AG08396 (cell line): Measurements from ENCODE around the gene HMCN2.
"Not testable (repeated sequence)": the region's sequence is repeated elsewhere in the genome, so short reads cannot be mapped to it uniquely, and the experiment has no call there.

Experiments used
- DNase-seq: peaks from one replicate; pipeline ENCODE4 v3.0.0; 2012; ENCODE audit warnings: low spot score, mixed read lengths

HMCN2 gene

DNA sequence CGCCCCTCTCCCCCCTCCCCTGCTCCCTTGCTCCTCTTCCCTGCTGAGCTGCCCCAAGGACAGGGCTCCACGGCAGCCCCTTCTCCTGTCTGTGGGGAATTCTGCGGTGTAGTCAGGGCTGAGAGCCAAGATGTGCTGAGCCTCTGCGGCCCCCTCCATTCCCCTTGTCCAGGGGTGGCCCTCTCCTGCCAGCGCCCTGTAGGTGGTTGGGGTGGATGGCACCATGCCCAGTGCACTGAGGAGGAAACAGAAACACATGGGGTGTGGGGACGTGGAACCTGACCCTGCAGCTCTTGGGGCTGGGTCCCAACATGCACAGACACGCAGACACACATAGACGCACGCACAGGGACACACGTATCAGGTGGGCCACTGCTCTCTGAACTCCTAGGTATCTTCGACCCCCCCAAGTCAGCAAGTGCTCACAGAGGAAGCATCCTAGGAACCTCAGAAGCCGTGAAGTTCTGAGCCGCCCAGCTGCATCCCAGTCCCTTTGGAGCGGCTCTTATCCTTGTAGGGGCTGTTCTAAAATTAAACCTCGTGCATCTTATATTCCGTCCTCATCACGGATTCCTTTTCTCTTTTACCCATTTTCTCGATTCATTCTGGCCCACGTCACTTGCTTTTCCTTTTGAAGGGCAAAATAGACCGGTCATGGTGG is 64.8 kb downstream of the HMCN2 start:
- no peak for DNase-seq

DNA sequence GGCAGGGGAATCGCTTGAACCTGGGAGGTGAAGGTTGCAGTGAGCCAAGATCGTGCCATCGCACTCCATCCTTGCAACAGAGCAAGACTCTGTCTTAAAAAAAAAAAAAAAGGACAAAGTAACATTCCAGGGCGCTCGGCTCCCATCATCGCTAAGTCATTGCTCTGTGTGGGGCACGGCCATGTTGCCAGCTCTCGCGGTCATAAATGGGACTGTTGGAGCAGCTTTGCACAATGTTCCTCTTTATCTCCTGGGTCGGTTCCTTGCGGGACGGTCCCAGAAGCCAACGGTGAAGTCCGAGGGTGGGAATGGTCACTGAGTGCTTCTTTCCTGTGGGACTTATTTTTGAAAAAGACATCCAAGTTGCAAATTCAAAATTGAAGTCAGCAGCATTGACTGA is 65.5 kb downstream of the HMCN2 start:
- DNase-seq: no peak

DNA sequence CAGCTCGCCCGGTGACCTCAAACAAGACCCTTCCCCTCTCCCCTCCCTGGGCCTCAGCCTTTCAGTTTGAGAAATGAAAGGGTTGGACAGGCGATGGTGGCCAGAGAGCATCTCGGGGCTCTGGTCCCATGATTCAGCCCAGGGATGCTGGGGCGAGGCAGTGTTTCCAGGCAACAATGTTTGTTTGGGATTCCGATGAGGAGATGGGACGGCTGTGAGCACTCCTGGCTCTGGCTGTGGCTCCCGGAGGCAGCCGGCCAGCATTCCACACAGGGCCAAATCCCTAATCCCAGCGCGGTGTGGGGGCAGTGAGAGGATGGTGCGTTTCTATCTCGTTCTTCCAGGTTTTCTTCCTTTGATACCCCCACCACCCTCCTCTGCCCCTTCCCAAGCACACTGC is 66.0 kb downstream of the HMCN2 start:
- DNase-seq: peak; percentile 88

DNA sequence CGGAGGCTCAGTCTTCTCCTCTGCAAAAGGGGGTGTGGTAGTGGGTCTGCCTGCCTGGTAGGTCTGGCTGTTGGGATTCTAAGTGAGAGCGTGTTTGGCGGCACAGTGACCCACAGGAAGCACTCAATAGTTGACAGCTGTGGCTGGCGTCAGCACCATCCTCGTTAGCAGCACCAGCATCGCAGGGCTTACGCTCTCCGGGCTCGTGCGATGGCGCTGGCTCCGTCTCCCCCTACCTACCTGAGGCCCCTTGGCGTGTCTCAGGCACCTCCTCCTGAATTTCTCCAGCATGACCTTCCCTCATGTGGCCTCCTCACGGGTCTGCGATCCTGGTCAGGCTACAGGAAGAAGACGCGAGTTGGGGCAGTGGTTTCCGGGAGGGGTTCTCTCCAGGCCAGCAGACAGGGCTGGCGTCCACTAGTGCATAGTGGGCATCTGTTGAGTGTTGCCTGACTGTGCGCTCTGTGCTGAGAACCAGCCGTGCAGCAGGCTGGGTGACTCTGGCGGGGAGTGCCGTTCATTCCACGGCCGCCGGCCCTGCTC is 66.9 kb downstream of the HMCN2 start:
- DNase-seq: no peak

DNA sequence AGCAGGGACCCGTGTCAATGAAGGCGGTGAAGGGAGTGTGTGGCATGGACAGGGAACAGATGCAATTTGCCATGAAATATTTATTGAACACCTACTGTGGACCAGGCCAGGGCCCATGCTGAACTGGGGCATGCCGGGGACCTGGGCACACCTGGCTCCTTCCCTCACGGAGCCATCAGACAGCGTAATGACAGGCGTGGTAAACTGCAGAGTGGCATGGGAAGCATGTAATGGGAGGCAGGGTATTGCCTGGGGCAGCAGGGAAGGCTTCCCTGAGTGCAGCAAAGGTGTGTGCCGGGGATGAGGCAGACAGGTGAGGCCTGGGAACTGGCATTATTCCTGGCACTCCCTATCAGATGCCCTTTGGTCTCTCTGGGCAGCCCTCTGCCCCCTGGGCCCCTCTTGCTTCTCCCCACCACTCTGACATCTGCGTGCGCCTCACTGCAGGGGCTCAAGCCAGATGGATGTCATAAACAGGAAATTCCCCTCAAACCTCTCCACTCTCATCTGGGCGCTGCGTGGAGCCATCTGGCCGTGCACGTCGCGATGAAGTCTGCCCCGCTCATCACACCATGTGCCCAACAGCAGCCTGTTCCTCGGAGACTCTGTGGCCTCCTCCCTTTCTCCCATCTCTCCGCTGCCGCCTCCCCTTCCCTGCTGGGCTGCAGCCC is 67.6 kb downstream of the HMCN2 start:
- DNase-seq: no peak

DNA sequence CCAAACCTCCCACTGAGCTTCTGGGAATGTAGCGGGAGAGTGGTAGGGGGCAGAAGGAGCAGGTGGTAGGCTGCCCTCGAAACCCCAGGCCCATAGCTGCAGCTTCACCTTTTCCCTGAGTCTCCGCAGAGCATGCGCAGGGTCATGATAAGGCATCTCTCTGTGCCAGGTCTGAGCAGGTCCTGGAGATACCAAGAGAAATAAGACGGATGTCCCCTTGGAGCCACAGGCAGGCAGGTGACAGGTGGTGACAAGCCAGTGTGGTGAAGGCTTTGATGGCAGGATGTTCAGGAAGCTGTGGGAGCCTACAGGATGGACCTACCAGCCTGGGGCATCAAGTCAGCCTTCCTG is 68.1 kb downstream of the HMCN2 start:
- DNase-seq: no peak

DNA sequence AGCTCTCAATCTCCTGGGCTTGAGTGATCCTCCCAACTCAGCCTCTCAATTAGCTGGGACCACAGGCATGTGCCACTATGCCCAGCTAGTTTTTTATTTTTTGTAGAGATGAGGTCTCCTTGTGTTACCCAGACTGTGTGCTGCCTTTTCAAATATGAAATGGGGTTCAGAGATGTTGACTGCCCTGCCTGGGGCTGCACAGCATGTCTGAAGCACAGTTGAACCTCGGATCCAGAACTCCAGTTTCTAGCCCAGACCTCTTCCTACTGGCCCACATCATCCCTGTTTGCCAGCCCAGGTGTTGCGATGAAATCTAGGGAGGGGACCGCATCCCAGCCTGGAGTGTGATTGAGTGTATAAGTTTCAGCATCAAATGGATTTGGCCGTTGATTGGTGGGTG is 69.4 kb downstream of the HMCN2 start:
- no peak for DNase-seq

DNA sequence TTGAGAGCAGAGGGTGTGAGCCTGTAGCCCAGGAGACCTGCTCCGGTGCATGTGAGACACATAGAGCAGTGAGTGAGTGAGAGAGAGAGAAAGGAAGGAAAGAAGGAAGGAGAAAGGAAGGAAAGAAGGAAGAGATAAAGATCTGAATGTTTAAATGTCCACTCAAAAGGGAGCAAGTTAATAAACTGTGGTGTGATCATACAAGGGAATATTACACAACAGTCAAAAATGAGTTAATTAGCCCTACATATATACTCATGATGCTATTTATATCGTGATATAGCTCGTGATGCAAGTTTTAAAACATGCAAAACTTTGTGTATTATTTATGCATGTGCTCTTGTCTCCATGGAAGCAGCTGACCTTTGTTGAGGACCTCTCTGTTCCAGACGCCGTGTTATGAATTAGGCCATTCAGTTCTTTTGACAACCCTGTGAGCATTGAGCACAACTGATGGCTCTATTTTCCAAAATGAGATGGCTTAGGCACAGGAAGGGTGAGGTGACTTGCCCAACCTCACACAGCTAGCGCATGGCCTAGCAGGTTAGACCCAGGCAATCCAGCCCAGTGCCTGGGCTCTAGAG is 70.6 kb downstream of the HMCN2 start:
- DNase-seq: no peak

DNA sequence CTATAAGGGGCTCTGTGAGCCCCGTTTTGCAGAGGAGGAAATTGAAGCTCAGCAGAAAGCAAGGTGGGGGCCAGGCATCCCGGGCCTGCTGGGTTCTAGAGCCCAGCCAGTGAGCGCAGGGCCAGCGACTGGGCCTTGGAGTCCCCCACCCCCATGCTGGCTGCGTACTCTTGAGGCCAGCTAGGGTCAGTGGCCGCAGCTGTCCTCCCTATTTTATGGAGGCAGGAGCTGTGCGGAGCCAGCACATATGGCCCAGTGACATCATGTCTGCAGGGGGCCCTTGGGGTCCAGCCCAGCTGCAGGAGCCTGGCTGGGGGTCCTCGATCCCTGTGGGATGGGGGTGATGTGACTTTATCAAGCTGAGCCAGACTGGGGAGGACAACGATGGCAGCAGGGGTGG is 71.3 kb downstream of the HMCN2 start:
- DNase-seq: no peak

DNA sequence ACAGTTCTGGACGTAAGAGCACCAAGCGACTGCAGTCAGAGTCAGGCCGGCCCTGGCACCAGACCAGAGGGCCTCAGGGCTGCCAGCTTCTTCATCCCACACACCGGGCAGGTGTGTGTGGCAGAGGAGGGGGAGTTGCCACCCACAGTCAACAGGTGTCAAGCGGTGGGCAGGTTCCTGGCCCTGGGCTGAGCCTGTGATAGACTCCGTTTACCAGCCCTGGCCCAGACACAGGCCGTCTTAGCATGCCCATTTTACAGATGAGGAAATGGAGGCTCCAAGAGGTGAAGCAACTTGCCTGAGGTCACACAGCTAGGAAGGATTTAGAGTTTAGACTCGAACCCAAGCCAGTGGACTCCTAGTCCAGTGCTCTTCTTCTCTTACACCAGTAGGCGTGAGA is 71.8 kb downstream of the HMCN2 start:
- no peak for DNase-seq

DNA sequence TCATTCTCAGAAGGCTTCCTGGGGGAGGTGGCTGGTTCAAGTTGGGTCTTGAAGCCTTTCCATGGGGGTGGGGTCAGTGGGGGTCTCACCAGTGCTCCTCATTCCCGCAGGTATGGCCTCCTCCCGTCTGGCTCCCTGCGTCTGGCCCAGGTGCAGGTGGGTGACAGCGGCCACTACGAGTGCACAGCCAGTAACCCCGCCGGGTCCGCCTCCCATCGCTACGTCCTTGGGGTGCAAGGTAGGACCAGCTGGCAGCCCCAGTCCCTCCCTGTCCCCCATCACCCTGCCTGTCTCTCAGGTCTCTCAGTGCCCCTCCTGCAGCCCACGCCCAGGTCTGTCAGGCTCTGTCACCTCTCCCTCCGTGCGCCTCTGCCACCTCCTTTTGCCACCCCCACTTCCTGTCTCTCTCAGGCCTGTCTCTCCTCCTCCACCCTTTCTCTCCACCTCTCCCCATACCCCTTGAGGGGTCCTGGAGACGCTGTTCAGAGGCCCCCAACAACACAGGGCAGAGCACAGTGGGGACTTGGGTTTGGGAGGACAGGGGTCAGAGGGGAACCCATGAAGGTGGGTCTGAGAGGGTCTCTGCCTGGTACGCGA is 72.3 kb downstream of the HMCN2 start:
- no peak for DNase-seq

DNA sequence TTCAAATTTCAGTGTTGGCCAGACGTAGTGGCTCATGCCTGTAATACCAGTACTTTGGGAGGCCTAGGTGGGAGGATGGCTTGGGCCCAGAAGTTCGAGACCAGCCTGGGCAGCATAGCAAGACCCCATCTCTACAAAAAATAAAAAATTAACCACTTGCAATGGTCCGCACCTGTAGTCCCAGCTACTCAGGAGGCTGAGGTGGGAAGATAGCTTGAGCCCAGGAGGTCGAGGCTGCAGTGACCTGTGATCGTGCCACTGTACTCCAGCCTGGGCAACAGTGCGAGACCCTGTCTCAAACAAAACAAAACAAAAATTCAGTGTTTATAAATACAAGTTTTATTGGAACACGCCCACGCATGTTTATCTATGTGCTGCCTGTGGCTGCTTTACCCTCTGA is 73.3 kb downstream of the HMCN2 start:
- DNase-seq: not testable (repeated sequence)

DNA sequence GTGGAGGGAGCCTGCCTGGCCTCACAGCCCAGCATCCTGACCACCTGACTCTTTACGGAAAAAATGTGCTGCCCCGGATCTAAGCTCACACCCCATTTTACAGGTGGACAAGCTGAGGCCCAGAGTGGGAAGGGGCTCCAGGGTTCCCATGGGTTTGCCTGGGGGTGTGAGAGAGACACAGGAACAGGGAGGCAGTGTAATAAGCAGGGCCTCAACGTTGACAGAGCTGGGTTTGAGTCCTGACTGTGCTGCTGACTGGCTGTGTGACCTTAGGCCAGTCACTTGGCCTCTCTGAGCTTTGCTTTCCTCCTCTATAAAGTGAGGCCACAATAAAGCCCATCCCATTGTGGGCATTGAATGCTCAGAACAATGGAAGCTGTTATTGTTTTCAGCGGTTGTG is 73.7 kb downstream of the HMCN2 start:
- no peak for DNase-seq

DNA sequence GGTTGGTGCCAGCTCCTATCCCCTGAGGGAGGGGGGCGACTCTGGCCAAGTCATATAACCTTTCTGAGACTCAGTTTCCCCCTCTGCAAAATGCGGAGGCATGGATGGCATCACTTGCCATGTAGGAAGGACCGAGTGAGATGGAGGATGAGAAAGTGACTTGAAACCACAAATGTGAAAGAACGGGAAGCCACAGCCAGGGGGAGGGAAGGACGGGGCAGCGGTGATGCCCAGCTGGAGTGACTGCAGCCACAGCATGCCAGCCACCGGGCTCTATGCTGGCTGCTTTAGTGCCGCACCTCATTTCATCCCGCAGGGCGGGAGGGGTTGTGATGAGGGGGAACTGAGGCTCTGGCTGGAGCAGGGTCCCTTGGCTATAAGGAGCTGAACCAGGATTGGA is 74.5 kb downstream of the HMCN2 start:
- no peak for DNase-seq

DNA sequence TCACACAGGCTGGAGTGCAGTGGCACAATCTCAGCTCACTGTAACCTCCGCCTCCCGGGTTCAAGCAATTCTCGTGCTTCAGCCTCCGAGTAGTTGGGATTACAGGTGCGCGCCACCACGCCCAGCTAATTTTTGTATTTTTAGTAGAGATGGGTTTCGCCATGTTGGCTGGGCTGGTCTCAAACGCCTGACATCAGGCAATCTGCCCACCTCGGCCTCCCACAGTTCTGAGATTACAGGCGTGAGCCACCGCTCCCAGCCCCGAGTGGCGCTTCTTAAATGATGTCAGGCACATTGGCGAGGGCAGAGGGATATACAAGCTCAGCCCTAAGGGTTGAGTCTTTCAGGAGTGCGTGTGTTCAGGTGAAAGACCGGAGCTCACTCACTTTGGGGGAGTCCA is 75.0 kb downstream of the HMCN2 start:
- not testable (repeated sequence) for DNase-seq

DNA sequence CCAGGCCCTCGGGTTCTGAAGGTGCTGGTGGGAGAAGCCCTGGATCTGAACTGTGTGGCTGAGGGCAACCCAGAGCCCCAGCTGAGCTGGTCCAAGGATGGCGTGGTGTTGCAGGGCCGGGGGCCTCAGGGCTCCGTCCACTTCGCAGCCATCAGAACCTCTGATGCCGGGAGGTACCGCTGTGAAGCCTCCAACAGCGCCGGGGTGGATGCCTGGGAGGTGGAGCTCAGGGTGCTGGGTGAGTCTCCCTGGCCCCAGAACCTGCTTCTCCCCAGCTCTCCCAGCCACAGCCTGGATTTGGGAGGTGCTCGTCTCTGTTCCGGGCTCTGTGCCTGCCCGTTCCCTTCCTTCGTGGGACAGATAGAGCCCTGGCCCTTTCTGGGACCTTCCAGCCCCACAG is 75.6 kb downstream of the HMCN2 start:
- no peak for DNase-seq

DNA sequence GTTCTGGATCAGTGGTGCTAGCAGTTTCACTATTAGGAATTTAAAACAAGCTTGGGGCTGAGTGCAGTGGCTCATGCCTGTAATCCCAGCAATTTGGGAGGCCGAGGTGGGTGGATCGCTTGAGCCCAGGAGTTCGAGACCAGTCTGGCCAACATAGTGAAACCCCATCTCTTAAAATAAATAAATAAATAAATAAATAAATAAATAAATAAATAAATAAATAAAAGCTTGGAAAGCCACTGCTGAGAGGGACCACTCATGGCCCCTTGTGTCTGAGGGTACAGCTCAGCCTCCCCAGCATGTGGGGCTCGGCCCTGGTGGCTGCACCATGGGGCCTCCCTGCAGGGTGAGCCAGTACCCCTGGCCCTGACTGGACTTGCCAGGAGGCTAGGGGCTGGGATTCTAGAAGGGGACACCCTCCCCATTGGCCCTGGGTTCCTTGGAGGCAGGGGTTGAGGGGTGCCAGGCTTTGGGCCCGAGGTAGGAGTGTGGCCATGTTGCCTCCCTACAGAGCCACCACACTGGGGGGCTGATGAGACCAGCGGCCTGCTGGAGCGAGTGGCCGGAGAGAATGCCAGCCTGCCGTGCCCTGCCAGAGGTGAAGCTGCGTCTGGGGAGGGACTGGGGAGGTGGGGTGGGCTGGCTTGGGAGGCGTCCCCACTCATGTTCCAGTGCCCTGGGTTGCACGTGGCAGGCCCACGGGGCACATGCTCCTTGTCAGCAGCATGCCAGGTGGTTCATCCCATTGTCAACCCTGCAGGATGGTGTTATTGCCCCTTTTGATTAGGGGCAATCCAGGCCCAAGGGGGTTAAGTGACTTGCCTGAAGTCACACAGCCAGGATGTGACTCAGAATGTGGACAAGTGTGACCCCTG is 76.5 kb downstream of the HMCN2 start:
- DNase-seq: no peak

DNA sequence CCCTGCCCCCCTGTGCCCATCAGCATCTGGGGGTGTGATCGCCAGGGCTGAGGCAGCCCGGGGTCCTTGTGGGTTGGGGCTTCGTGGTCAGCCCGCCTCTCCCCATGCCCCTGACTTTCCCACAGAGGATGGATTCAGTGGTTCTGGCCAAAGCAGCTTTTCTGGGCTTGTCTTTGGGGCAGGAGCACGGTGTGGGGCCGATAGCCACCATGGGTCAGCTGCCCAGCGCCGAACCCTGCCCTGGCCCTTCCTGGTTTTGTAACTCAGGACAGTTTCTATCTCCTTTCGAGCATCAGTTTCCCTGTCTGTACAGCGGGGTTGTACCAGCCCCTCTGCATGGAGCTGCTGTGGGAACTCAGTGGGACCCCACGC is 77.1 kb downstream of the HMCN2 start:
- no peak for DNase-seq

DNA sequence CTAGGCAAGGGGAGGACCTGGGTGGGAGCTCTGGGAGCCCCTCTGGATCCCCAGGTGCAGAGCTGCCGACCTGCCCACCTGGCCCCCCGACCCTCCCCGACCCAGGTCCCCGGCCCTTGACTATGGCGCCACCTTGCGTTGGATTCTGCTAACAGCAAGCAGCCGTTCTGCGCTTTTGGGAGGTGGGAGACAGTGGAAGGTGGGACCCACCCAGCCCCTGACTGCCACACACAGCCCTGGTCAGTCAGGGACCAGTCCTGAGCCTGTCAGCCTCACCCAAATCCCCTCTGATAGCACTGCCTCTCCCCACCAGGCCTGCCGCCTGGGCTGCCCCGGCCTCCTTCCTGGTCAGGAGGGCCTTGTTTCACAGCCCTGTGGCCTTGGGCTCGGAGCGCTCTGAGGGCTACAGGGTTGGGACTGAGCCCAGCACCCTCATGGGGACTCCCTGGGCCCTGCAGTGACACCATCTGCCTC is 77.9 kb downstream of the HMCN2 start:
- peak; percentile 42 for DNase-seq

DNA sequence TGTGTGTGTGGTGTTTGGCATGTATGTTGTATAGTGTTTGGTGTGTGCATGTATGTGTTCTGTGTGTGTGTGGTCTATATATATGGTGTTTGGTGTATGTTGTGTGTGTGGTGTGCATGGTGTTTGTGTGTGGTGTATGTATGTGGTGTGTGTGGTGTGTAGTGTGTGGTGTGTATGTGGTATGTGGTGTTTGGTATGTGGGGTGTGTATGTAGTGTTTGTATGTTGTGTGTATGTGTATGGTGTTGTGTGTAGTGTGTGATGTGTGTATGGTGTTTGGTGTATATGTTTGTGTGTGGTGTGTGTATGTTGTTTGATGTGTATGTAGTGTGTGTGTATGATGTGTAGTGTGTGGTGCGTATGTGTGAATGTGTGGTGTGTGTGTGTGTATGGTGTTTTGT is 78.8 kb downstream of the HMCN2 start:
- no peak for DNase-seq

DNA sequence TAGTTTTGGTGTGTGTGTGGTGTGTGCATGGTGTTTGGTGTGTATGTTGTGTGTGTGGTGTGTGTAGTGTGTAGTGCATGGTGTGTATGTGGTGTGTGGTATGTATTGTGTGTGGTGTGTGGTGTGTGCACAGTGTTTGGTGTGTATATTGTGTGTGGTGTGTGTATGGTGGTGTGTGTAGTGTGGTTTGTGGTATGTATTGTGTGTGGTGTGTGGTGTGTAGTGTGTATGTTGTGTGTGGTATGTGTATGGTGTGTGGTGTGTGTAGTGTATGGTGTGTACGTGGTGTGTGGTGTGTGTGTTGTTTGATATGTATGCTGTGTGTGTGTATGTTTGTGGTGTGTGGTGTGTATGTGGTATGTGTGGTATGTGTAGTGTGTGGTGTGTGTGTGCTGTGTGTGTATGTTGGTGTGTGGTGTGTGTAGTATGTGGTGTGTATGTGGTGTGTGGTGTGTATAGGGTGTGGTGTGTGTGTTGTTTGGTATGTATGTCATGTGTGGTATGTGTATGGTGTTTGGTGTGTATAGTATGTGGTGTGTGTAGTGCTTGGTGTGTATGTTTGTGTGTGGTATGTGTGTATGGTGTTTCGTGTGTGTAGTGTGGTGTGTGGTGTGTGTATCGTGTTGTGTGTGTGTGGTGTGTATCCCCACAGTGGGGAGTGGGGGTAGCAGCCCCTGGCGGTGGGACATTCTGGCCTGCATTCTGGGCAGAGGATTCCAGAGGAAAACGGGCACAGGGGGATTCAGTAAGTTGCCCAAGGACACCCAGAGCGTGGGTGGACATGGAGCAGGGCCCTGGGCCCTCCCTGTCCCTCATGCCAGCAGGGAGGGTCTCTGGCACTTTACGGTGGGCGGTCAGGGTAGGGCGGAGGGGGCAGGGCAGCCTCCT is 79.7 kb downstream of the HMCN2 start:
- no peak for DNase-seq
